Epithelial cell of umbilical artery (primary cell): ENCODE measurements around the gene OR52N1. TPM values are rescaled to one million over a fixed set of nuclear protein-coding genes. Genes with fewer than 3 reads are reported as not detected.

Experiments
- total RNA-seq: library from RNA; depleted of rRNA; stranded (reverse); fragments of >200 nt; gene quantifications from 2 replicates; pipeline ENCODE4 v1.2.3, GENCODE V29; 2014

OR52N1 gene
- total RNA-seq = not detected in 2 replicates

GRCh38 chr11:5791165-5791564 is at the start of gene OR52N1:
TSS of gene OR52N1 (minus strand) at chr11:5791265. CDS start at chr11:5788816, 2,449 bp downstream.

GRCh38 chr11:5808500-5809121 is 17.5 kb upstream of the OR52N1 start, which contains the start of gene OR52N2:
TSS of gene OR52N2 (plus strand) at chr11:5808924. CDS start at chr11:5820336, 11,412 bp downstream.

DNA sequence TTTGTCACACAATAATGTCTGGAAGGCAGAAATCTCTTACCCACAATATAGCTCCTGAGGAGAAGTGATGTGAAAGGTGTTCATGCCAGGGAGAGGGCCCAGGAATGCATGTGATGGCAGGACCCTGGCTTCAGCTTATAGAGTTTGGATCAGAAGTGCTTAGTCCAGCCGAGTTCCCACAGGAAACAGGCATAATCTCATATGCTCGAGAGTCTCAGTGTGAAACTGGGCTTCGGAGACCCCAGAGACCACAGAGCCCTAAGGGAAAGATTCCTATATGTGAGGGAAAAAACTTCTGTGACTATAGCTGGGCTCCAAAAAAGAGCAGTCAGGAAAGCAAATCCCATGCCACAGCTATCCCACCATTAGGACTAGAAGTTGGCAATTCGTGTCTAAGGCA is 7.8 kb downstream of the OR52N1 start, which contains the start of gene OR52N5:
Gene OR52N5 (minus strand): TSS at position 101 of the 400 bp plus-strand sequence. CDS start 4,721 bp downstream, outside the sequence.

DNA sequence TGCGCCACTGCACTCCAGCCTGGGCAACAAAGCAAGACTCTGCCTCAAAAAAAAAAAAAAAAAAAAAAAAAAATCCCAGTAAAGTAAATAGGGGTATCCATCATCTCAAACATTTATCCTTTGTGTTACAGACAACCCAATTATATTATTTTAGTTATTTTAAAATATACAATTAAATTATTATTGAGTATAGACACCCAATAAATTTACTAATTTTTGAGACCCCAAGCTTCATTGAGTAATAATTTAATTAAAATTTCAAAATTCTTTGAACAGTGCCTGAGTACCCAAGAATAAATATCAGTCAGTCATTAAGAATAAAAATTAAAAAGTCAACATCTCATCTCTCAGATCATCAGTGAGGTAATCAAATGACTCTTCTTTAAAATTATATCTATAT is 37.1 kb downstream of the OR52N1 start, which contains the start of gene OR52N4:
Gene OR52N4 (plus strand): TSS at position 301 of the 400 bp plus-strand sequence. CDS start 498 bp downstream, outside the sequence.

Other genes with a start within 250 kb of the OR52N1 start
- not detected in 2 replicates for gene OR52H1, start 242.7 kb downstream of the OR52N1 start, total RNA-seq
- gene OR52B6, start 210.4 kb downstream of the OR52N1 start, total RNA-seq = not detected in 2 replicates
- gene TRIM6, start 194.6 kb downstream of the OR52N1 start, total RNA-seq = 0.97 and 2.4 TPM in 2 replicates
- gene TRIM34, start 166.3 kb downstream of the OR52N1 start, total RNA-seq = 5.8 and 26.4 TPM in 2 replicates
- gene TRIM5, start 106.2 kb downstream of the OR52N1 start, total RNA-seq = 84.8 and 97.6 TPM in 2 replicates
- 89.6 and 196 TPM in 2 replicates for gene TRIM22, start 101.5 kb downstream of the OR52N1 start, total RNA-seq
- not detected in 2 replicates for gene OR56B1, start 54.8 kb downstream of the OR52N1 start, total RNA-seq
- not detected in 2 replicates for gene OR52N4, start 37.0 kb downstream of the OR52N1 start, total RNA-seq
- not detected in 2 replicates for gene OR52N5, start 7.9 kb downstream of the OR52N1 start, total RNA-seq
- gene OR52N2, start 17.7 kb upstream of the OR52N1 start, total RNA-seq = not detected in 2 replicates
- gene OR52E6, start 50.6 kb upstream of the OR52N1 start, total RNA-seq = not detected in 2 replicates
- not detected in 2 replicates for gene OR52E8, start 66.4 kb upstream of the OR52N1 start, total RNA-seq
- gene OR52E4, start 89.4 kb upstream of the OR52N1 start, total RNA-seq = not detected in 2 replicates
- not detected in 2 replicates for gene OR52E5, start 101.9 kb upstream of the OR52N1 start, total RNA-seq
- gene OR56A3, start 151.0 kb upstream of the OR52N1 start, total RNA-seq = not detected in 2 replicates
- not detected in 2 replicates for gene OR56A5, start 177.2 kb upstream of the OR52N1 start, total RNA-seq
- gene OR52L1, start 195.7 kb upstream of the OR52N1 start, total RNA-seq = not detected in 2 replicates
- not detected in 2 replicates for gene OR56A4, start 215.7 kb upstream of the OR52N1 start, total RNA-seq
- gene OR56A1, start 239.5 kb upstream of the OR52N1 start, total RNA-seq = under 0.01 TPM in 1 of 2 replicates, not detected in the other